HepG2 (cell line): Measurements from ENCODE around the gene DNAJC7. TPM values are rescaled to one million over a fixed set of nuclear protein-coding genes. Genes with fewer than 3 reads are reported as not detected.

Experiments
- ELF4 ChIP-seq: sonication (generic); formaldehyde crosslinking; IDR thresholded peaks from 2 replicates; pipeline ENCODE4 v1.5.0; 2020; ENCODE audit warnings: missing genetic modification reagents, mild to moderate bottlenecking, moderate library complexity, borderline replicate concordance
- ESRRA ChIP-seq: sonication (generic); formaldehyde crosslinking; IDR thresholded peaks from 2 replicates; pipeline ENCODE4 v1.5.1; 2020; ENCODE audit warnings: mild to moderate bottlenecking, low read depth, missing genetic modification reagents
- HDAC6 ChIP-seq: fragments of 200-600 bp; sonication (generic); IDR thresholded peaks from 2 replicates; pipeline ENCODE4 v1.7.0; 2017; ENCODE audit warnings: mild to moderate bottlenecking, antibody characterized with exemption, low read length, low read depth
- MTA3 ChIP-seq: sonication (generic); formaldehyde crosslinking; IDR thresholded peaks from 2 replicates; pipeline ENCODE4 v1.4.0; 2020; ENCODE audit warnings: missing genetic modification reagents
- SNAPC2 ChIP-seq: sonication (generic); formaldehyde crosslinking; IDR thresholded peaks from 2 replicates; pipeline ENCODE4 v1.8.1; 2022; ENCODE audit warnings: mild to moderate bottlenecking, missing genetic modification reagents
- ZFP1 ChIP-seq: IDR thresholded peaks from 2 replicates; pipeline ENCODE4 v1.6.1; 2016
- ZNF225 ChIP-seq: sonication (generic); formaldehyde crosslinking; IDR thresholded peaks from 2 replicates; pipeline ENCODE4 v1.4.0; 2020; ENCODE audit warnings: mild to moderate bottlenecking, missing genetic modification reagents
- ZNF383 ChIP-seq: sonication (generic); formaldehyde crosslinking; IDR thresholded peaks from 2 replicates; pipeline ENCODE4 v1.4.0; 2020; ENCODE audit warnings: missing genetic modification reagents, mild to moderate bottlenecking, borderline replicate concordance
- ZNF850 ChIP-seq: sonication (generic); formaldehyde crosslinking; conservative IDR thresholded peaks from 2 replicates; pipeline ENCODE4 v1.9.0; 2021; ENCODE audit warnings: mild to moderate bottlenecking, missing genetic modification reagents
- polyA plus RNA-seq, 8 experiments: library from polyadenylated mRNA; depleted of rRNA in 3 of 8; stranded (reverse) in 7 of 8; unstranded in 1 of 8; fragments of >200 nt; fragmentation: Illumina TruSeq in 4 of 8; extraction: Trizol in 4 of 8; gene quantifications; 2 replicates each; pipeline versions ENCODE4 v1.2.1 to v1.2.3, GENCODE V29; 2011 to 2016; ENCODE audit warnings: low read depth in 4 of 8, missing spikeins in 1 of 8, mixed read lengths in 1 of 8; ENCODE audit not compliant: insufficient read depth in 1 of 8
- total RNA-seq, 5 experiments: library from RNA; depleted of rRNA; stranded (reverse); fragments of >200 nt; fragmentation: Illumina TruSeq; extraction: Trizol; gene quantifications; 2 replicates each; pipeline ENCODE4 v1.2.3, GENCODE V29; 2016; ENCODE audit warnings: low read depth in 1 of 5
- TF ChIP-seq, protein P1 (sequence below): sonication (generic); formaldehyde crosslinking; IDR thresholded peaks from 2 replicates; pipeline ENCODE4 v1.4.0; 2020; ENCODE audit warnings: missing genetic modification reagents, borderline replicate concordance
- TF ChIP-seq, protein P2 (sequence below): sonication (generic); formaldehyde crosslinking; IDR thresholded peaks from 2 replicates; pipeline ENCODE4 v1.5.1; 2020; ENCODE audit warnings: mild to moderate bottlenecking, missing genetic modification reagents, moderate library complexity
- TF ChIP-seq, protein P3 (sequence below): sonication (generic); formaldehyde crosslinking; IDR thresholded peaks from 2 replicates; pipeline ENCODE4 v1.9.0; 2021; ENCODE audit warnings: missing genetic modification reagents, borderline replicate concordance
- TF ChIP-seq, protein P4 (sequence below): sonication (generic); formaldehyde crosslinking; IDR thresholded peaks from 2 replicates; pipeline ENCODE4 v1.8.1; 2022; ENCODE audit warnings: low read depth, mild to moderate bottlenecking, missing genetic modification reagents

Gene DNAJC7
- total and polyA plus RNA-seq, 2 of the 13 experiments (the other 11 are each of a cell fraction or from before 2014, with no cell fraction given), result 47.7 to 132 TPM

DNA sequence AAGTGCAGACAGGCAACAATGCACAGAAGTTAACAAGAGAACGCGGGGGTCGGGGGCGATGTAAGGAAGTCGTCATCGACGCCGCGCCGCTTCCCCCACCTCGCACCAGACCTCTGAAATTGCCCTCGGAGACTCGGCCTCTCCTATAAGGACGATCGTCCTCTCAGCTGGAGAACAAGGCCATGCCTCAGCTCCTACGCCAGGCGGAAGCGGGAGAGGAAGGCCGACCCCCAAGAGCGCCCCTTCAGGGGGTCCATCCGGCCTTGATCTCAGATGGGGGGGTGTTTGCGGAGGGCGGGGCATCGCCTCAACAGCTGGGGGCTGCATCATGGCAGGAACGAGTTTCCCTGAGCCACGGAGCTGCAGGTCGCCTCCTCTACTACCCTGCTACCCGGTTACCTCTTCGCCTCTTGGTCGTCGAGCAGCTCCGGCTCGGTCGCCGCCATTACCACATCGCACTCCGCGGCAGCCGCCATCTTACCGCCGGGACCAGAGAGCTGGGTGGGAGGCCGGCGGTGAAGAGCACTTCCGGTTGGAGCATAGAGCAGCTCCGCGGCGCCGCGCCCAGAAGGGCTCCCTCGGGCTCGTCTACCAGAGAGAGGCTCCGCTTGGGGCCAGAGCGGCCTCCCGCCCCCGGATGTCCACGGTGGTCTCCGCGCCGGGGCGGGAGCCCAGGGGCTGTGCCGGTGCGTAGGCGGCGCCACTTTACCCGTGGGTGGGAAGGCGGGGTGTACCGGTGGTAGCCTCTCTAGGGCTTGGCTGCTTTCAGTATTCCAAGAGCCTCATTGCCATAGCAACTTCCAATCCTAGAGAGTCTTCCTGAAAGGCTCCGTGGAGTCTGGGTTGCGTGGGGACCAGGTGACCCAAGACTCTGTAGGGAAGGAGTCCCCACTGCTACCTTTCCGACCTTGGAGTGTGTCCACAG, at the start of gene DNAJC7 (continued):
- TF ChIP-seq, protein P1, sequence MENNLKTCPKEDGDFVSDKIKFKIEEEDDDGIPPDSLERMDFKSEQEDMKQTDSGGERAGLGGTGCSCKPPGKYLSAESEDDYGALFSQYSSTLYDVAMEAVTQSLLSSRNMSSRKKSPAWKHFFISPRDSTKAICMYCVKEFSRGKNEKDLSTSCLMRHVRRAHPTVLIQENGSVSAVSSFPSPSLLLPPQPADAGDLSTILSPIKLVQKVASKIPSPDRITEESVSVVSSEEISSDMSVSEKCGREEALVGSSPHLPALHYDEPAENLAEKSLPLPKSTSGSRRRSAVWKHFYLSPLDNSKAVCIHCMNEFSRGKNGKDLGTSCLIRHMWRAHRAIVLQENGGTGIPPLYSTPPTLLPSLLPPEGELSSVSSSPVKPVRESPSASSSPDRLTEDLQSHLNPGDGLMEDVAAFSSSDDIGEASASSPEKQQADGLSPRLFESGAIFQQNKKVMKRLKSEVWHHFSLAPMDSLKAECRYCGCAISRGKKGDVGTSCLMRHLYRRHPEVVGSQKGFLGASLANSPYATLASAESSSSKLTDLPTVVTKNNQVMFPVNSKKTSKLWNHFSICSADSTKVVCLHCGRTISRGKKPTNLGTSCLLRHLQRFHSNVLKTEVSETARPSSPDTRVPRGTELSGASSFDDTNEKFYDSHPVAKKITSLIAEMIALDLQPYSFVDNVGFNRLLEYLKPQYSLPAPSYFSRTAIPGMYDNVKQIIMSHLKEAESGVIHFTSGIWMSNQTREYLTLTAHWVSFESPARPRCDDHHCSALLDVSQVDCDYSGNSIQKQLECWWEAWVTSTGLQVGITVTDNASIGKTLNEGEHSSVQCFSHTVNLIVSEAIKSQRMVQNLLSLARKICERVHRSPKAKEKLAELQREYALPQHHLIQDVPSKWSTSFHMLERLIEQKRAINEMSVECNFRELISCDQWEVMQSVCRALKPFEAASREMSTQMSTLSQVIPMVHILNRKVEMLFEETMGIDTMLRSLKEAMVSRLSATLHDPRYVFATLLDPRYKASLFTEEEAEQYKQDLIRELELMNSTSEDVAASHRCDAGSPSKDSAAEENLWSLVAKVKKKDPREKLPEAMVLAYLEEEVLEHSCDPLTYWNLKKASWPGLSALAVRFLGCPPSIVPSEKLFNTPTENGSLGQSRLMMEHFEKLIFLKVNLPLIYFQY (CRISPR knock-in tag), result peak; percentile 76; the same call in 1 of the 2 replicates
- peak; percentile 91; the same call in 1 of the 2 replicates for TF ChIP-seq ZNF383 (CRISPR knock-in tag)
- peak; percentile 86 for TF ChIP-seq ZNF850 (CRISPR knock-in tag)
- TF ChIP-seq ZFP1 (CRISPR knock-in tag), result peak; percentile 91; the same call in 1 of the 2 replicates
- TF ChIP-seq SNAPC2 (CRISPR knock-in tag), result no peak; the same call in 1 of the 2 replicates
- peak; percentile 62; the same call in 1 of the 2 replicates for TF ChIP-seq ELF4 (CRISPR knock-in tag)
- peak; percentile 75 for TF ChIP-seq ZNF225 (CRISPR knock-in tag)
- TF ChIP-seq, protein P2, sequence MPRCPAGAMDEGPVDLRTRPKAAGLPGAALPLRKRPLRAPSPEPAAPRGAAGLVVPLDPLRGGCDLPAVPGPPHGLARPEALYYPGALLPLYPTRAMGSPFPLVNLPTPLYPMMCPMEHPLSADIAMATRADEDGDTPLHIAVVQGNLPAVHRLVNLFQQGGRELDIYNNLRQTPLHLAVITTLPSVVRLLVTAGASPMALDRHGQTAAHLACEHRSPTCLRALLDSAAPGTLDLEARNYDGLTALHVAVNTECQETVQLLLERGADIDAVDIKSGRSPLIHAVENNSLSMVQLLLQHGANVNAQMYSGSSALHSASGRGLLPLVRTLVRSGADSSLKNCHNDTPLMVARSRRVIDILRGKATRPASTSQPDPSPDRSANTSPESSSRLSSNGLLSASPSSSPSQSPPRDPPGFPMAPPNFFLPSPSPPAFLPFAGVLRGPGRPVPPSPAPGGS, result peak; percentile 53
- no peak for TF ChIP-seq HDAC6
- TF ChIP-seq, protein P3, sequence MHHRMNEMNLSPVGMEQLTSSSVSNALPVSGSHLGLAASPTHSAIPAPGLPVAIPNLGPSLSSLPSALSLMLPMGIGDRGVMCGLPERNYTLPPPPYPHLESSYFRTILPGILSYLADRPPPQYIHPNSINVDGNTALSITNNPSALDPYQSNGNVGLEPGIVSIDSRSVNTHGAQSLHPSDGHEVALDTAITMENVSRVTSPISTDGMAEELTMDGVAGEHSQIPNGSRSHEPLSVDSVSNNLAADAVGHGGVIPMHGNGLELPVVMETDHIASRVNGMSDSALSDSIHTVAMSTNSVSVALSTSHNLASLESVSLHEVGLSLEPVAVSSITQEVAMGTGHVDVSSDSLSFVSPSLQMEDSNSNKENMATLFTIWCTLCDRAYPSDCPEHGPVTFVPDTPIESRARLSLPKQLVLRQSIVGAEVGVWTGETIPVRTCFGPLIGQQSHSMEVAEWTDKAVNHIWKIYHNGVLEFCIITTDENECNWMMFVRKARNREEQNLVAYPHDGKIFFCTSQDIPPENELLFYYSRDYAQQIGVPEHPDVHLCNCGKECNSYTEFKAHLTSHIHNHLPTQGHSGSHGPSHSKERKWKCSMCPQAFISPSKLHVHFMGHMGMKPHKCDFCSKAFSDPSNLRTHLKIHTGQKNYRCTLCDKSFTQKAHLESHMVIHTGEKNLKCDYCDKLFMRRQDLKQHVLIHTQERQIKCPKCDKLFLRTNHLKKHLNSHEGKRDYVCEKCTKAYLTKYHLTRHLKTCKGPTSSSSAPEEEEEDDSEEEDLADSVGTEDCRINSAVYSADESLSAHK (CRISPR knock-in tag), result 0 out of 2 replicates have a peak, but pooled peaks have one; percentile 46
- no peak for TF ChIP-seq MTA3
- TF ChIP-seq, protein P4, sequence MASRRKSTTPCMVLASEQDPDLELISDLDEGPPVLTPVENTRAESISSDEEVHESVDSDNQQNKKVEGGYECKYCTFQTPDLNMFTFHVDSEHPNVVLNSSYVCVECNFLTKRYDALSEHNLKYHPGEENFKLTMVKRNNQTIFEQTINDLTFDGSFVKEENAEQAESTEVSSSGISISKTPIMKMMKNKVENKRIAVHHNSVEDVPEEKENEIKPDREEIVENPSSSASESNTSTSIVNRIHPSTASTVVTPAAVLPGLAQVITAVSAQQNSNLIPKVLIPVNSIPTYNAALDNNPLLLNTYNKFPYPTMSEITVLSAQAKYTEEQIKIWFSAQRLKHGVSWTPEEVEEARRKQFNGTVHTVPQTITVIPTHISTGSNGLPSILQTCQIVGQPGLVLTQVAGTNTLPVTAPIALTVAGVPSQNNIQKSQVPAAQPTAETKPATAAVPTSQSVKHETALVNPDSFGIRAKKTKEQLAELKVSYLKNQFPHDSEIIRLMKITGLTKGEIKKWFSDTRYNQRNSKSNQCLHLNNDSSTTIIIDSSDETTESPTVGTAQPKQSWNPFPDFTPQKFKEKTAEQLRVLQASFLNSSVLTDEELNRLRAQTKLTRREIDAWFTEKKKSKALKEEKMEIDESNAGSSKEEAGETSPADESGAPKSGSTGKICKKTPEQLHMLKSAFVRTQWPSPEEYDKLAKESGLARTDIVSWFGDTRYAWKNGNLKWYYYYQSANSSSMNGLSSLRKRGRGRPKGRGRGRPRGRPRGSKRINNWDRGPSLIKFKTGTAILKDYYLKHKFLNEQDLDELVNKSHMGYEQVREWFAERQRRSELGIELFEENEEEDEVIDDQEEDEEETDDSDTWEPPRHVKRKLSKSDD (CRISPR knock-in tag), result peak; percentile 97
- TF ChIP-seq ESRRA (CRISPR knock-in tag), result peak; percentile 71; the same call in 1 of the 2 replicates
